ENCODE measurements around the gene RAB12.

- TF ChIP-seq, protein P1, sequence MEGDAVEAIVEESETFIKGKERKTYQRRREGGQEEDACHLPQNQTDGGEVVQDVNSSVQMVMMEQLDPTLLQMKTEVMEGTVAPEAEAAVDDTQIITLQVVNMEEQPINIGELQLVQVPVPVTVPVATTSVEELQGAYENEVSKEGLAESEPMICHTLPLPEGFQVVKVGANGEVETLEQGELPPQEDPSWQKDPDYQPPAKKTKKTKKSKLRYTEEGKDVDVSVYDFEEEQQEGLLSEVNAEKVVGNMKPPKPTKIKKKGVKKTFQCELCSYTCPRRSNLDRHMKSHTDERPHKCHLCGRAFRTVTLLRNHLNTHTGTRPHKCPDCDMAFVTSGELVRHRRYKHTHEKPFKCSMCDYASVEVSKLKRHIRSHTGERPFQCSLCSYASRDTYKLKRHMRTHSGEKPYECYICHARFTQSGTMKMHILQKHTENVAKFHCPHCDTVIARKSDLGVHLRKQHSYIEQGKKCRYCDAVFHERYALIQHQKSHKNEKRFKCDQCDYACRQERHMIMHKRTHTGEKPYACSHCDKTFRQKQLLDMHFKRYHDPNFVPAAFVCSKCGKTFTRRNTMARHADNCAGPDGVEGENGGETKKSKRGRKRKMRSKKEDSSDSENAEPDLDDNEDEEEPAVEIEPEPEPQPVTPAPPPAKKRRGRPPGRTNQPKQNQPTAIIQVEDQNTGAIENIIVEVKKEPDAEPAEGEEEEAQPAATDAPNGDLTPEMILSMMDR (IDR thresholded peaks at IDR 0.05), result no peak
- no peak for TF ChIP-seq POLR2A (IDR thresholded peaks at IDR 0.05)
These were observed 1.2 kb upstream of the RAB12 start for GRCh38 chr18:8607776-8608742.
